CD4-positive, CD25-positive, alpha-beta regulatory T cell (primary cell): ENCODE measurements around the gene NAA30. TPM values are rescaled to one million over a fixed set of nuclear protein-coding genes. Genes with fewer than 3 reads are reported as not detected.

ENCODE experiments used
- ATAC-seq, 2 donors: fragments of 150-1000 bp; cut with Tn5 transposase; one replicate each; pipeline ENCODE4 v1.10.0; 2021; ENCODE audit warnings: low read depth in 2 of 2, moderate number of reproducible peaks in 2 of 2, moderate library complexity in 1 of 2
- DNase-seq, 3 donors: peaks; one replicate each; pipeline versions ENCODE4 v3.0.0 to v3.0.0-alpha.2; 2012 to 2022; ENCODE audit warnings: mixed read lengths in 1 of 3
- H3K27ac ChIP-seq: one replicate; pipeline ENCODE4 v1.7.0; 2013; ENCODE audit warnings: mild to moderate bottlenecking, low read length; ENCODE audit not compliant: insufficient read depth, poor library complexity, severe bottlenecking
- H3K27me3 ChIP-seq: one replicate; pipeline ENCODE4 v1.7.0; 2013; ENCODE audit warnings: low read length; ENCODE audit not compliant: control insufficient read depth, insufficient read depth
- H3K36me3 ChIP-seq: one replicate; pipeline ENCODE4 v1.7.0; 2013; ENCODE audit warnings: mild to moderate bottlenecking, low read length, moderate library complexity; ENCODE audit not compliant: control insufficient read depth, insufficient read depth
- H3K4me1 ChIP-seq: 2 replicates; pipeline ENCODE4 v1.7.0; 2013; ENCODE audit warnings: mild to moderate bottlenecking, low read length; ENCODE audit not compliant: insufficient read depth, control insufficient read depth, poor library complexity, severe bottlenecking
- H3K4me3 ChIP-seq: one replicate; pipeline ENCODE4 v1.7.0; 2013; ENCODE audit warnings: low read depth, mild to moderate bottlenecking, low read length, moderate library complexity
- H3K9me3 ChIP-seq, 2 experiments: 1 replicate in 1 of 2; 2 replicates in 1 of 2; pipeline ENCODE4 v1.7.0; 2013; ENCODE audit warnings: low read length in 2 of 2, mild to moderate bottlenecking in 1 of 2, moderate library complexity in 1 of 2; ENCODE audit not compliant: control insufficient read depth in 2 of 2
- H3K27ac Mint-ChIP-seq, 3 donors: one replicate each; pipeline ENCODE4 v1.8.0; 2020 to 2022; ENCODE audit warnings: mild to moderate bottlenecking in 3 of 3, mixed read lengths in 3 of 3, moderate library complexity in 2 of 3
- H3K27me3 Mint-ChIP-seq: one replicate; pipeline ENCODE4 v1.8.0; 2022; ENCODE audit warnings: mild to moderate bottlenecking, mixed read lengths
- H3K36me3 Mint-ChIP-seq: one replicate; pipeline ENCODE4 v1.8.0; 2020; ENCODE audit warnings: mixed read lengths
- H3K4me1 Mint-ChIP-seq, 4 donors: one replicate each; pipeline ENCODE4 v1.8.0; 2020 to 2022; ENCODE audit warnings: mixed read lengths in 4 of 4, mild to moderate bottlenecking in 1 of 4
- H3K4me3 Mint-ChIP-seq, 4 donors: one replicate each; pipeline ENCODE4 v1.8.0; 2020 to 2022; ENCODE audit warnings: mild to moderate bottlenecking in 4 of 4, mixed read lengths in 4 of 4, moderate library complexity in 3 of 4
- H3K9me3 Mint-ChIP-seq, 7 donors: one replicate each; pipeline ENCODE4 v1.8.0; 2020 to 2022; ENCODE audit warnings: mixed read lengths in 7 of 7, mild to moderate bottlenecking in 3 of 7, moderate library complexity in 2 of 7
- polyA plus RNA-seq, 4 donors: library from polyadenylated mRNA; unstranded; fragments of 300-500 nt; fragmentation: Illumina TruSeq; gene quantifications; one replicate each; pipeline ENCODE4 v1.2.3, GENCODE V29; 2021
- total RNA-seq: library from RNA; stranded (reverse); gene quantifications from one replicate; pipeline ENCODE4 v1.2.3, GENCODE V29; 2022

Gene NAA30
- total and polyA plus RNA-seq, 5 donors from 2014 or later = 12.6 to 17.1 (median 14.2) TPM

- H3K27ac Mint-ChIP-seq = no peak overlapping the region
- ATAC-seq = no peak
- Histone ChIP-seq H3K27ac (no peak overlapping the region), H3K4me3 (no peak overlapping the region), H3K36me3 (no peaks in the 10 kb centered on the region), H3K27me3 (peaks cover 6% of the 10 kb centered on the region), H3K4me1 (no peaks in the 10 kb centered on the region), H3K9me3 (no peaks in the 10 kb centered on the region)
- no peak overlapping the region for H3K4me3 Mint-ChIP-seq
- H3K9me3 Mint-ChIP-seq = peaks cover 0 to 3% (median 0%) of the 10 kb centered on the region in 7 donors
- H3K36me3 Mint-ChIP-seq = no peaks in the 10 kb centered on the region
- peaks cover 0 to 5% (median 0%) of the 10 kb centered on the region in 4 donors for H3K4me1 Mint-ChIP-seq
- peaks cover 19% of the 10 kb centered on the region for H3K27me3 Mint-ChIP-seq
- no peak for DNase-seq
These were observed 7.2 kb upstream of the NAA30 start for GRCh38 chr14:57383125-57383745.

- DNase-seq (no peak), ATAC-seq (no peak)
- no peaks in the 10 kb centered on the region for H3K36me3 Mint-ChIP-seq
- peaks cover 20 to 41% (median 25%) of the 10 kb centered on the region in 4 donors for H3K4me1 Mint-ChIP-seq
- Histone ChIP-seq H3K27ac (no peak overlapping the region), H3K4me3 (no peak overlapping the region), H3K27me3 (peaks cover 4% of the 10 kb centered on the region), H3K36me3 (no peaks in the 10 kb centered on the region), H3K4me1 (peaks cover 24% of the 10 kb centered on the region), H3K9me3 (no peaks in the 10 kb centered on the region)
- H3K27me3 Mint-ChIP-seq = peaks cover 12% of the 10 kb centered on the region
- peak overlapping the region in 2 of 3 donors; percentile 6 to 52 for H3K27ac Mint-ChIP-seq
- H3K4me3 Mint-ChIP-seq = peak overlapping the region in 3 of 4 donors; percentile 32 to 72 (median 50)
- H3K9me3 Mint-ChIP-seq = peaks cover 0 to 3% (median 0%) of the 10 kb centered on the region in 7 donors
These were observed 2.3 kb upstream of the NAA30 start for GRCh38 chr14:57388067-57388466.

- Histone ChIP-seq H3K4me1 (peaks cover 38% of the 10 kb centered on the region), H3K9me3 (no peaks in the 10 kb centered on the region), H3K27ac (peak overlapping the region; percentile 86), H3K27me3 (no peaks in the 10 kb centered on the region), H3K36me3 (peaks cover 6% of the 10 kb centered on the region), H3K4me3 (peak overlapping the region; percentile 87)
- peak overlapping the region; percentile 82 to 95 (median 86) for H3K27ac Mint-ChIP-seq
- ATAC-seq (no peak), DNase-seq (peak in 1 of 3 donors; percentile 6)
- H3K4me1 Mint-ChIP-seq = peaks cover 23 to 56% (median 40%) of the 10 kb centered on the region in 4 donors
- peaks cover 12% of the 10 kb centered on the region for H3K27me3 Mint-ChIP-seq
- peaks cover 13% of the 10 kb centered on the region for H3K36me3 Mint-ChIP-seq
- H3K9me3 Mint-ChIP-seq = peaks cover 0 to 3% (median 0%) of the 10 kb centered on the region in 7 donors
- peak overlapping the region; percentile 92 to 99 (median 94) for H3K4me3 Mint-ChIP-seq
These were observed 745 bp upstream of the NAA30 start for GRCh38 chr14:57389646-57390036.

- H3K4me3 ChIP-seq = peak overlapping the region; percentile 83
- peaks cover 26 to 59% (median 45%) of the 10 kb centered on the region in 4 donors for H3K4me1 Mint-ChIP-seq
- peaks cover 15% of the 10 kb centered on the region for H3K36me3 Mint-ChIP-seq
These were observed 575 bp downstream of the NAA30 start for GRCh38 chr14:57390806-57391516.

GRCh38 chr14:57391517-57392195 is 1.3 kb downstream of the NAA30 start:
- no peak for ATAC-seq
- peaks cover 19% of the 10 kb centered on the region for H3K36me3 Mint-ChIP-seq
- no peaks in the 10 kb centered on the region for H3K27me3 ChIP-seq
- peak overlapping the region; percentile 83 for H3K4me3 ChIP-seq
- H3K4me3 Mint-ChIP-seq = peak overlapping the region; percentile 92 to 99 (median 94)
- no peaks in the 10 kb centered on the region for H3K9me3 Mint-ChIP-seq
- peaks cover 26 to 59% (median 49%) of the 10 kb centered on the region in 4 donors for H3K4me1 Mint-ChIP-seq
- H3K27me3 Mint-ChIP-seq = no peaks in the 10 kb centered on the region
- H3K9me3 ChIP-seq = no peaks in the 10 kb centered on the region
- H3K4me1 ChIP-seq = peaks cover 38% of the 10 kb centered on the region
- peak in 2 of 3 donors; percentile 7 to 9 for DNase-seq
- H3K36me3 ChIP-seq = peaks cover 6% of the 10 kb centered on the region
- H3K27ac ChIP-seq = no peak overlapping the region
- H3K27ac Mint-ChIP-seq = peak overlapping the region; percentile 26 to 86 (median 79)

More at GRCh38 chr14:57390806-57391516, 575 bp downstream of the NAA30 start:
- Mint-ChIP-seq H3K9me3 (no peaks in the 10 kb centered on the region), H3K27me3 (peaks cover 5% of the 10 kb centered on the region), H3K27ac (peak overlapping the region; percentile 38 to 86 (median 79)), H3K4me3 (peak overlapping the region; percentile 92 to 99 (median 94))
- Histone ChIP-seq H3K4me1 (peaks cover 38% of the 10 kb centered on the region), H3K27me3 (no peaks in the 10 kb centered on the region), H3K9me3 (no peaks in the 10 kb centered on the region), H3K36me3 (peaks cover 6% of the 10 kb centered on the region), H3K27ac (peak overlapping the region; percentile 86)
- DNase-seq (peak in 2 of 3 donors; percentile 57 to 59), ATAC-seq (peak; percentile 27 to 29)

GRCh38 chr14:57392830-57393229 is 2.4 kb downstream of the NAA30 start:
- H3K27me3 ChIP-seq = no peaks in the 10 kb centered on the region
- H3K4me3 Mint-ChIP-seq = peak overlapping the region; percentile 92 to 99 (median 94)
- H3K4me3 ChIP-seq = peak overlapping the region; percentile 83

More at GRCh38 chr14:57392830-57393229, 2.4 kb downstream of the NAA30 start:
- peaks cover 20% of the 10 kb centered on the region for H3K36me3 Mint-ChIP-seq
- no peaks in the 10 kb centered on the region for H3K9me3 Mint-ChIP-seq
- Histone ChIP-seq H3K27ac (no peak overlapping the region), H3K36me3 (peaks cover 14% of the 10 kb centered on the region), H3K9me3 (no peaks in the 10 kb centered on the region), H3K4me1 (peaks cover 38% of the 10 kb centered on the region)
- peak in 1 of 3 donors; percentile 32 for DNase-seq
- no peak for ATAC-seq
- H3K4me1 Mint-ChIP-seq = peaks cover 26 to 61% (median 50%) of the 10 kb centered on the region in 4 donors
- H3K27ac Mint-ChIP-seq = no peak overlapping the region
- no peaks in the 10 kb centered on the region for H3K27me3 Mint-ChIP-seq
